ENCODE measurements around the gene ARNT2.
"Not testable (repeated sequence)": the region's sequence is repeated elsewhere in the genome, so short reads cannot be mapped to it uniquely, and the experiment has no call there.

Gene ARNT2

DNA sequence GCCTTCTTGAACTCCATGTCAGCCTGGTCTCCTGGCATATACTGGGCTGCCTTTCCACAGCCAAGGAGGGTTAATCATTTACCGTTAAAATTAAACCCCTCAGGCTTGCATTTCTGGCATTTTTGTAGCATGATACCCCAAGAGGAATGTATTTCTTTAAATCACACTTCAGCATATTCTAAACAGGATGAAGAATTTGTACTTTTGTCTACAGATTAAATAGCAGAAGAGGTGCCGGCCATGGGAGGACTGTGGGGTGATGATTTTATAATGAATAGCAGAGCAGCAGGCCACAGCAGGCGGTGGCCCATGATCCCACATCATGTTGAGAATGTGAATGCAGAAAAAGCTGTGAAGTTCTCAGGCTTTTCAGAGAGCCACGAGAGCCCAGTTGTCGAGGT lies 90.2 kb downstream of the ARNT2 start:
- DNase-seq, result no peak

- no peak for DNase-seq
These were observed 90.6 kb downstream of the ARNT2 start for GRCh38 chr15:80494756-80495155.

DNA sequence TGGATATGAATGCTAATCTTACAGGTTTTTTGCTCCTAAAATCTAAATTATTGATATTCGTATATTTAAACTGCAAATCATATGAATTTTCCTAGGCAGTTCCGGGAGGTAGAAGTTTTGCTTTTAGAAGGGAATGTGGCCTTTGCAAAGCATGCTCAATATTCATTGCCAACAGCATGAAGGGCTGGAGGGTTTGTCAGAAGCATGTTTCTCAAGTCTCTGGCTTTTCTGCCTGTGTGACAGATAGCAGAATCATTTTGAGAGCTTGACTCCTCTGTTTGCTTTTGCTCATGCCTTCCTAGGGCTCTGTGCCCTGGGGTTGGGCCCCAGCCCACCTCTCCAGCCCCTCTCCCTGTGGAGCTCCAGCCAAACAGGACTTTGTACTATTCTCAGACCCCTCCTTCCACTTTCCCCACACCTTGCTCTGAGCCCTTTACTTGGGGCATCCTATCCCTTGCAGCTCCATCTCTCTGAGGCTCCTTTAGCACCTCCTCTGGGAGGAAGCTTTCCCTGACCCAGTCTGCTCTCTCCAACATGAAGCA lies 91.3 kb downstream of the ARNT2 start:
- DNase-seq, result no peak

DNA sequence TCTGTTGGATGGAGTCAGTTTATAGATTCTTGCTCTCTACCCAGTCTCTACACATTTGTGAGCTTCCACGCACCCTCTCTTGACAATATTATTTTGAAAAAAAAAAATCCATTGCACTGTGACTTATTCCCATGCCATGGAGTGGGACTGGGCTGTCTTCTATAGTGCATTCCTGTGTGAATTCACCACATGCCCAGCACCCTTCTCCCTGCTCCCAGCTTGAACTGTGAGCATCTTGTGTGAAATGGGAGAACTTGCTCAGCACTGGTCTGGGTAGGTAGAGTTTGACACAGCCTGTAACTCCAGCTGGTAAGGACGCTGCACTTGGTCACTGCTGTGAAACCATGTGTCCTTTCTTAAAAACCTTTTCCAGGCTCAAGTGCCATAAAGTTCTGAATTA lies 91.9 kb downstream of the ARNT2 start:
- DNase-seq, result no peak

DNA sequence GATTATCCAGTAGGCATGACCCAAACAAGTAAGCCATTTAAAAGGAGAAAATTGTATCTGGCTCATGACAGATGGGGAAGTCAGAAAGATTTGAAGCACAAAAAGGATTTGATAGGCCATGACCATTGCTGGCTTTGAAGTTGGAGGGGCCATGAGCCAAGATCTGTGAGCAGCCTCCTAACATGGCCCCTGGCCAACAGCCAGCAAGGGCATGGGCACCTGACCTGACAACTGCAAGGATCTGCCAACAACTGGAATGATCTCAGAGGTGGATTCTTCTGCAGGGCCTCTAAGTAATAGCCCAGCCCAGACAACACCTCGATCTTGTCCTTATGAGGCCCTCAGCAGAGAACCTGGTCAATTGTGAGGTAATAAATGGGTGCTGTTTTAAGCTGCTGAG lies 93.0 kb downstream of the ARNT2 start:
- DNase-seq, result no peak

GRCh38 chr15:80498652-80499051 lies 94.5 kb downstream of the ARNT2 start:
- DNase-seq, result no peak

GRCh38 chr15:80500021-80500420 lies 95.8 kb downstream of the ARNT2 start:
- DNase-seq, result no peak

DNA sequence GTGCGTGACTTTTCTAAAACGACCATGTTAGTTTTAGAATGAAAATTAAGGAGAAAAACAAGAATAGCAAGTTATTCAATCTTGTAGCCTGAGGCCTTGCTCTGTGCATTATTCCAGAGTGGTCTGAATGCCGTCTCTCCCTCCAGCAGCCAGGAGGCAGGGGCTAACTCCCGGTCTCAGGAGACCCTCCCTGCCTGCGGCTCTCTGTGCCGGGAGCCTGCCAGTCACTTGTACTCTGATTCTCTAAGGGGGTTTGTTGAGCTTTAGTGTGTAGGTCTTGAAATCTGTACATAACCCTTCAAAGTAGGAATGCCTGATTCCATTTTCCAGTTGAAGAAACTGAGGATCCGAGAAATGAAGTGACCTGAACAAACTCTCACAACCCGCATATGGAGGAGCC lies 97.3 kb downstream of the ARNT2 start:
- DNase-seq, result no peak

GRCh38 chr15:80502782-80503181 lies 98.6 kb downstream of the ARNT2 start:
- no peak for DNase-seq

DNA sequence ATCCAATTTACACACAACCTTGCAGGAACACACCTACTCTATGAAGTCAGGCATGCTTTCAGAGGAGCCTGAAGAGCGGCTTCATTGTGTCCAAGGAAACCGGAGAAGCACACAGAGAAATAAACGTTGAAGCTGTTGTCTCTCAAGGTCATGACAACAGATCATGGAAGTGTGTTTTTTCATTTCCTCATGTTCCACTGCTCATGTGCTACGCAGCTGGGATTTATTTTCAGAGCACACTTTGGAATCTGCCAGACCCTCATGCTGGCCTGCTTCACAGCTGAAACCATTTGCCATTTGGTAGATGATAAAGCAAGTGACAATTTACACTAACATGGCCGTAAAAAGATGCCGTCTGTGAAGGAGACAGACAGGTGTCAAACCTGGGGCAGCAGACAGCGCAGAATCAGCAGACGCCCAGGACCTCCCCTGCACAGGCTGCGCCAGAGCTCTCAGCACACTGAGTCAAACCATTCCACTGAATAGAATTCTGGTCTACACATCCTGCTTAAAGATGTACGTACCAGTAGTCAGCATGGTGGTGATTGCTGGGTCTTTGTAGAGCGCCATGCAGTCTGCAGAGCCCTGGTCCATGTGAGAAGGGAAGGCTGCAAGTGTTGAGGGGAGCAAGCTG lies 99.3 kb downstream of the ARNT2 start:
- DNase-seq, result no peak

- no peak for DNase-seq
These were observed 100.7 kb downstream of the ARNT2 start for GRCh38 chr15:80504931-80505330.

DNA sequence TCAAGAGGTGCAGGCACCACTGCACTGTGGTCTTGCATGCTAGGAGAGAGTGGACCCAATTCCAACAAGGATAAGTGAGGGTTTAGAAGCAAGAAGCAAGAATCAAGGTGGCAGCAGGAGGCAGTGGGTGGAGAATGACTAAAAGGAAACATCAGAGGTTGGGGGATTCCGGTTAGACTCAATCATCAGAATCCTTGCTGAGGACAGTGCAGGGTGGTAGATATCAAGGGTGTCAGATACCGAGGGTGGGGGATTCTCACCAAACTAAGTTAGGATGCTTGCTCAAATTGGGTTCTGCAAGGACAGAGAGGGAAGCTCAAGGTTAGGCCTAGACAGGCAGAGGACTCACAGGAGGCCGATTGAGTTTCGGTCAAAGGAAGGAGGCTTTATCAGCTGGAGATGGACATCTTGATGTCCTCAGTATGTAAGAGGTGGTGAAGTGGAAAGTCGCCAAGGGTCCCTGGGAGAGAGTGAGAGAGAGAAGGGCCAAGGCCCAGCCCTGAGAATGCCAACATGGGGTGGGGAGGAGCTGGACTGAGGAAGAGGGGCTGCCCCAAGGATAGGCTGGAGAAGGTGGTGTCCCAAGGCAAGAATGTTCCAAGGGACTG lies 102.2 kb downstream of the ARNT2 start:
- no peak for DNase-seq

DNA sequence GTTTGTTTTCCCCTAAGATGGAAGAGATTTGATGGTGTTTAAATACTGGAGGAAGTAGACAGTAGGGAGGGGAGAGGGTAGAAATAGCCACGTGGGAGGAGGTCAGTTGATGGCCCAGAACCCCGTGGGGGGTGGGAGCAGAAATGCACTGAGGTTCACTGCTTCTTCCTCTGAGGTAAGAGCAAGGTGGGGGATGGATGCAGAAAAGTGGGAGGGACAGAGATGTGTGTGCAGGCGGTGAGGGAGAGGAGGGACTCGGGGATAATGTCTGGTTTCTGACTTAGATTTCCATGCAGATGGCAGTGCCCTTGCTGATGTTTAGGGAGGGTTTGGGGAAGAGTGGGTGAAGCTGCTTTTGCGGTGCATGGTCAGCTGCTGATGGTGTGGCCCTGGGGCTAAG lies 102.9 kb downstream of the ARNT2 start:
- no peak for DNase-seq

- no peak for DNase-seq
These were observed 103.6 kb downstream of the ARNT2 start for GRCh38 chr15:80507638-80508316.

DNA sequence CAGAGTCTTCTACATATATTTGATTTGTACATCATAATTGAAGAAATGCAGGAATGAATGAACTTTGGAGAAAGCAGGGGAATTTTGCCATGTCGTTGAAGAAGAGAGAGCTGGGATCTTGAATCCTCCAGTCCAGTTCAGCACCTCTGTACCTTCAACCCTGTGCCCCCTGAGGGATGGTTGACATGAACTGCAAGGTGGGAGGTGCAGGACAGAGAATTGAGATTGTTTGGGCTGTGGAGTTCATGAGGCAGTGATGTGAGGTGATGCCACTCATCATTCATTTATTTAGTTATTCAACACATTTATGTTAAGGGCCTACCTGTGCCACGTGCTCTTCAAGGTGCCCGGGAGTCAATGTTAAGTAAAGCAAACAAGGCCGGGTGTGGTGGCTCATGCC lies 104.6 kb downstream of the ARNT2 start:
- no peak for DNase-seq

DNA sequence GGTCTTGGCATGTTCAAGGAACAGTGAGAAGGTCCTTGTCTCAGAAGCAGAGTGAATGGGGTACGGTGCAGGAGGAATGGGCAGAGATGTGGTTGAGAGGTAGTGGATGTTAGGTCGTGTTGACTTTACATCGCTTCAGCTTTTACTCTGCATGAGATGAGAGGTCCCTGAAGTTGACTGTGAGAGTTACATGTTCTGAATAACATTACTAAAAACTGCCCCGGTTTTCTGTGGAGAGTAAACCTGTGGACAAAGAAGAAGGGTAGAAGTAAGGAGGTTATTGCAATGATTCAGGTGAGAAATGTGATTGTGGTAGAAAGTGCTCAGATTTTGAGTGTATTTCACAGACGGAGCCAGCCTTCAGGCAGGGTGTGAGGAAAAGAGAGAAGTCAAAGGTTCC lies 105.6 kb downstream of the ARNT2 start:
- no peak for DNase-seq

- DNase-seq, result not testable (repeated sequence)
These were observed 106.8 kb downstream of the ARNT2 start for GRCh38 chr15:80510985-80511384.

- no peak for DNase-seq
These were observed 108.8 kb downstream of the ARNT2 start for GRCh38 chr15:80512726-80513660.

GRCh38 chr15:80514071-80514780 lies 110.0 kb downstream of the ARNT2 start:
- DNase-seq, result no peak

DNA sequence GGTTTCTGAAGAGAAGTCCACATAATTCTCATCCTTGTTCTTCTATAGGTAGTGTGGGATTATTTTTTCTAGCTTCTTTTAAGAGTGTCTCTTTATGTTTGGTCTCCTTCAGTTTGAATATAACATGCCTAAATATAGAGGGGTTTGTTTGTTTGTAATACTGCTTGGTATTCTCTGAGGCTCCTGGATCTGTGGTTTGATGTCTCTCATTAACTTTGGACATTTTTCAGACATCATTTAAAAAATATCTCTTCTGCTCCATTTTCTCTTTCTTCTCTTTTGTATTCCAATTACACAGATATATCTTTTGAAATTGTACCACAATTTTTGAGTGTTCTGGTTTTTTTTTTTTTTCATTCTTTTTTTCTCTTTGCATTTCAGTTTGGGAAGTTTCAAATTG lies 113.1 kb downstream of the ARNT2 start:
- DNase-seq, result no peak

GRCh38 chr15:80518522-80518921 lies 114.3 kb downstream of the ARNT2 start:
- no peak for DNase-seq

GRCh38 chr15:80523746-80524145 lies 119.6 kb downstream of the ARNT2 start:
- DNase-seq, result no peak

Measured in CD4-positive, alpha-beta T cell treated with Interferon alpha-2 for 1 hour (primary cell).